DMS153 treated with DMSO at 0.1 percent for 48 hours (cell line): ENCODE data around the gene SEC63.
A peak's percentile ranks its signal among the peaks of the same experiment; 100 is the strongest.
"Not testable (repeated sequence)": the region's sequence is repeated elsewhere in the genome, so short reads cannot be mapped to it uniquely, and the experiment has no call there.

Experiments
- DNase-seq: peaks from one replicate; lab custom pipeline; 2025; ENCODE audit not compliant: unreplicated experiment; lab: John Stamatoyannopoulos, UW

SEC63 gene, protein sequence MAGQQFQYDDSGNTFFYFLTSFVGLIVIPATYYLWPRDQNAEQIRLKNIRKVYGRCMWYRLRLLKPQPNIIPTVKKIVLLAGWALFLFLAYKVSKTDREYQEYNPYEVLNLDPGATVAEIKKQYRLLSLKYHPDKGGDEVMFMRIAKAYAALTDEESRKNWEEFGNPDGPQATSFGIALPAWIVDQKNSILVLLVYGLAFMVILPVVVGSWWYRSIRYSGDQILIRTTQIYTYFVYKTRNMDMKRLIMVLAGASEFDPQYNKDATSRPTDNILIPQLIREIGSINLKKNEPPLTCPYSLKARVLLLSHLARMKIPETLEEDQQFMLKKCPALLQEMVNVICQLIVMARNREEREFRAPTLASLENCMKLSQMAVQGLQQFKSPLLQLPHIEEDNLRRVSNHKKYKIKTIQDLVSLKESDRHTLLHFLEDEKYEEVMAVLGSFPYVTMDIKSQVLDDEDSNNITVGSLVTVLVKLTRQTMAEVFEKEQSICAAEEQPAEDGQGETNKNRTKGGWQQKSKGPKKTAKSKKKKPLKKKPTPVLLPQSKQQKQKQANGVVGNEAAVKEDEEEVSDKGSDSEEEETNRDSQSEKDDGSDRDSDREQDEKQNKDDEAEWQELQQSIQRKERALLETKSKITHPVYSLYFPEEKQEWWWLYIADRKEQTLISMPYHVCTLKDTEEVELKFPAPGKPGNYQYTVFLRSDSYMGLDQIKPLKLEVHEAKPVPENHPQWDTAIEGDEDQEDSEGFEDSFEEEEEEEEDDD

DNA sequence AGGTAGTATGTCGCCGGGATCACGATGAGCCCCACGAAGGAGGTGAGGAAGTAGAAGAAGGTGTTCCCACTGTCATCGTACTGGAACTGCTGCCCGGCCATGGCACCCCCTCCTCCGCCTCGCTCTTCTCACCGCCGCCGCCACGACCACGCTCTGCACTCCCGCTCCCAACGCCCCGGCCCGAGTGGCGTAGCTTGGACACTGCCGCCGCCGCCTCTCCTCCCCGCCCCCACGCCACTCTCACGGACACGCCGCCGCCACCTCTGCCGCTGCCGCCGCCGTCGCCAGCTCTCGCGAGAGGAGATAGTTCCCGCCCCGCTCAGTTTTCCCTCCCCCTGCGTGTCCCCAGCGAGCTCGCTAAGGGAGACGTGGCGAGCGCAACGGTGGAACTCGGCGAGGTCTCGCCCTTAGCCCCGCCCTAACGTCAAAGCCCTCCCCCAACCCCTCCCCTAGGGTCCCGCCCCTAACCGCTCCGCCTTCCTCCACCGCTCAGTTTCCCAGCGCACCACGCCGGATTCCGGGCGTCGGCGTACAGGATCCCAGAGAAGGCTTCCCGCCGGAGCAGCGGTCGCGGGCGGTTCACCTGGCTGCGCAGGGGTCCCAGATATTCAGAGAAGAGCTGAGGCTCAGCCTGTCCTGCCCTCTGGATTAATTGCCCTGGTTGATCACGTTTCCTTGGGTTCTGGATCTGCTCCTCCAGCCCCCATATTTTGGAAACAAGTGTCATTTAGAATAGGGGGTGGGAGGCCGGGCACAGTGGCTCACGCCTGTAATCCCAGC lies at the start of gene SEC63:
TSS of gene SEC63 (minus strand) at position 300 of the 780 bp plus-strand sequence. CDS start at position 101, 199 bp downstream.
- peak; percentile 89 for DNase-seq

DNA sequence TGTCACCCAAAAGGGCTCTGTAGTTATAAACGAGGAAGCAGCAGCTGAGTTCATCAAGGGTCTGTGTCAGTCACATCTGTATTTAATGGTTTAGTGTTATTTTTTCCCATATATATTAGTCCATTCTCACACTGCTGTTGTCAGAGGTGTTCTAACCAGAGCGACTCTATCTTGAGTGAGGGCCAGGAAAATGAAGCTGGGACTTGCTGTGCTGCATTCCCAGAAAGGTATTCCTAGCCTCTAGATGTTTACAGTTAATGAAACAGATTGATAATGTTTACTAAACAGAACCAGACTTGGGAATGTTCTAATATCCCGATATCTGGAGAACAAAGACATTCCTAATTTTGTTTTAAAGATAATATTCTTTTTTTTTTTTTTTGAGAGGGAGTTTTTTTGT lies 48.0 kb upstream of the SEC63 start:
- DNase-seq, result no peak

DNA sequence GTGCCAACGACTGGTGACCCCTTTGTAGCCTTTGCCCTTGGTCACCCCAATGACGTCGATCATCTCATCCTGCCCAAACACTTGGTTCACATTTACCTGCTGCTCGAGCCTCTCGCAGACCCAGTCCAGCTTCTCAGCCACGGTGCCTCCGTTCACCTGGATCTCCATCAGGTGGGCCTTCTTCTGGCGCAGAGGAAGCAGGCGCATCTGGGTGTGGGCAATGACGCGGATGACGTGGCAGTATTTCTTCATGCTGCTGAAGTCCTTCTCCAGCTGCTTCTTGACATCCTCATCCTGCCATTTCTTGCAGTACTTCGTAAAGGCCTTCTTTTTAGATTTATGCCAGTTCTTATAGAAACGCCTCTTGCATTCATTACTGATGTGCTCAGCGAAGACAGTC lies 46.9 kb upstream of the SEC63 start:
- DNase-seq, result no peak

DNA sequence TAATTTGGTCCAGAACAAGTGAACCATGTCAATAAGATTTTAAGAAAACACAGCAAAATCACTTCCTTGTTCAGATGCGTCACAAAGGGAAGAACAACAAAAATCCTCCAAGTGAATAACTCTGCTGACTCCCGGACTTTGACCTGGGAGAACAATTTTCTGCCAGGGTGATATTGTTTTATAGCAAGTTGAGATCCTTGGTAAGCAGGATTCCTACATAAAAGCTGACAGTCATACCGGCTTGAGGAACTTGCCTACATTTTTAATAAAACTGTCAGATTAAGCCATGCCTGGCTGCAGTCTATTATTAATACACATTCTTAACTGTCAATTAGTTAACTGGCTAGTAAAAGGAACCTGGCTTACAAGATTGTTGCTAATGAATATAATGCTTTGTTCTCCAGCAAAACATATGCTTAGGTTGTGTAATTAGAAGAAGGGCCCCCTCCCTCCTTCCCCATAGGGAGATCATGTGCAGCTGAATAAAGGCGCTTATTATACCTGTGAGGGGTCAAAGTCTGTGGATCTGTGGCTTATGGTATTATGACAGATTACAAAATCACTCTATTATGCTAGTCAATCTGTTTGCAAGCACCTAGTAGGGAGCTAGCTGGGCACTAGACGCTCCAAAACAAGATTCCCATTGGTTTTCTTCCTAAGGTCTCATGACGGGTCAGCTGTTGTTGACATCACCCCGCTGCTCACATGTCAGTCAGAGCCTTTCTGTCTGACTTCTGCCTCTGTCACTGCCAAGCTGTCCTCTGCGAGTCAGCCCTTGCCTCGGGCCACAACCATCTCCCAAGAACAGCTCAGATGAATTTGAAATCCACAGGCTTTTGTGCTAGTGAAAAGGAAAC lies 44.6 kb upstream of the SEC63 start:
- no peak for DNase-seq

DNA sequence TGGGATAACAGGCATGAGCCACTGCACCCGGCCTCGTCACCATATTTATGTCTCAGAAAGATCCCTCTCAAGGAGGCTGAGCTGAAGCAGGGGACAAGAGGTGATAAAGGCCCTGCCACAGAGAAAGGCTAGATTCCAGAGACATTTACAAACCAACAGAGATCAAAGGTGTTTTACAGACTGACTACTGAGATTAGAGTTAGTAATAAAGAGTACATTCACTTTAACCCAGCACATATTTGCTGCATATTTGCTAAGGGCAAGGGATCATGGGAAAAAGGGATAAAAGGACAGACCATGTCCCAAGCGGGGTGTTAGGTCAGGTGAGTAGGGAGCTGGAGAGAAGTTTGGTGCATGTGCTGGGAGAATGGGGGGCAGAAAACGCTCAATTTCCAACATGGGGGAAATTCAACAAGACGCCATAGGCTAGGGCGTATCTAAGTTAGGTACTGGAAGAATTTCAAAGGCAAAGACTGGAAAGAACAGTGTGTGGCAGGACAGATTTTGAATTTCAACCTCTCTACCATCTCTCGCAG lies 43.8 kb upstream of the SEC63 start:
- no peak for DNase-seq

DNA sequence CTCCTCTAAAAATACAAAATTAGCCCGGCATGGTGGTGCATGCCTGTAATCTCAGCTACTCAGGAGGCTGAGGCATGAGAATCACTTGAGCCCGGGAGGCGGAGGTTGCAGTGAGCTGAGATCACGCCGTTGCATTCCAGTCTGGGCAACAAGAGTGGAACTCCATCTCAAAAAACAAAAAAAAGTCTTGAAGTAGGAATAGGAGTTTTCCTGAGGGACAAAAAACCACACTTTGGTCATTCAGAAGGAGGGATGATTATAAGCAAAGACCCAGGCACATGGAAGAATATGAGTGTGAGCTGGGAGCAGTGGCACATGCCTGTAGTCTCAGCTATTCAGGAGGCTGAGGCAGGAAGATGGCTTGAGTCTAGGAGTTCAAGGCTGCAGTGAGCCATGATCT lies 42.3 kb upstream of the SEC63 start:
- DNase-seq, result not testable (repeated sequence)

DNA sequence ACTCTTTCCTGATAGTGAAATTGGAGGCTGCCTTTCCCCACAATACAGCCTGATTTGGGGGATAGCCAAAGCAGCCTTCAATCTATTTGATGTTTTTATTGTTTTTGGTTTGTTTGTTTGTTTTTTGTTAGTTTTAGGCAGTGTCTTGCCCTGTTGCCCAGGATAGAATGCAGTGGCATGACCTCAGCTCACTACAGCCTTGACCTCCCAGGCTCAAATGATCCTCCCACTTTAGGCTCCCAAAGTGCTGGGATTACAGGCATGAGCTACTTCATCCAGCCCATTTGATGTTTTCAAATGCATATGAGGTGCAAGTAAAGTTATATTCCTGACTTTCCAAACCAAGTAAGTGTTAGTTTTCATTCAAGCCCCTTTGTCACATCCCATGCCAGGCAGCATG lies 41.3 kb upstream of the SEC63 start:
- no peak for DNase-seq

DNA sequence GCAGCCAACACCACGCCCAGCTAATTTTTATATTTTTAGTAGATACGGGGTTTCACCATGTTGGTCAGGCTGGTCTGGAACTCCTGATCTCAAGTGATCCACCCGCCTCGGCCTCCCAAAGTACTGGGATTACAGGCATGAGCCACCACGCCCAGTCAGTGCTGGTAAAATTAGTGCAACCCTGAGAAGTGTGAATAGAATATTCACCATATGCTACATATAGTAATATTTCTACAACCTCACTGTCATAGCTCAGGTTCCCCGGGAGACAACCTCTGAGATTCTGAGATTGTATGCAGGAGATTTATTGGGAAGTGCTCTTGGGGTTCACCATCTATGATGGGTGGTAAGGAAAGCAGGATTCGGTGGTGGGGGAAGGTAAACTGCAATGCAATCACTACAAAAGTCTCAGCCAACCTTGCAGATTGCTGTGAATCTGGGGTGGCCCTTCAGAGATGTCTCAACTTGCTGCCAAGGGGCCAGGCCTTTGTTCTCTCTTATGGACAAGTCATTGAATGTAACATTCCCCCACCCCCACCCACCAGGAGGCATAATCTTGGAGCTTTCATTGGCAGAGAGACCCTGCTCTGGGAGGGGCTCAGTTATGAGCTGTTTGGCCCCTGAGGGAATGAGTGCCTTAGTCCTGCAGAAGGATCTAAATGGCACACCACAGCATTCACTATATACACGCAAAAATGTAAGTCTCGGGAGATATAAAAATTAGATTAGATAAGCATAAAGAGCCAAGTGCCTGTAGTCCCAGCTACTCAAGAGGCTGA lies 34.0 kb upstream of the SEC63 start:
- no peak for DNase-seq

DNA sequence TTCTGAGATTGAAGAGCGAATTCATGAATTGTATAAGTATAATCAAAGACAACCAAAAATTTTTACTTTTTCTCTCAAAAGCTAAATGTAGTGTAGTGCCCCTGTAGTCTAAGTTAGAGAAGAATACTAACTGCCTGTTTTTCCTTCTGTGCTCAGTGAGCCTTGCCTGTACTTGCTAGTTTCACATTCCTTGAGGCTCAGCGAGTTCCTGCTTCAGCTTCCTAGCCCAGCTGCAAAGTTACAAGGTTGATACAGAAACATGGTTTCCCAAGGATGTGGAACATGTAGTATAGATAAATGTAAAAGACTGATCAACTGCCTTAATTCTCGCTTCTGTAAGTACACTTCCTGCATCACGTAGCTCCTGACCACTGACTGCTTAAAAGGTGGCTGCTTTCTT lies 33.1 kb upstream of the SEC63 start:
- no peak for DNase-seq

DNA sequence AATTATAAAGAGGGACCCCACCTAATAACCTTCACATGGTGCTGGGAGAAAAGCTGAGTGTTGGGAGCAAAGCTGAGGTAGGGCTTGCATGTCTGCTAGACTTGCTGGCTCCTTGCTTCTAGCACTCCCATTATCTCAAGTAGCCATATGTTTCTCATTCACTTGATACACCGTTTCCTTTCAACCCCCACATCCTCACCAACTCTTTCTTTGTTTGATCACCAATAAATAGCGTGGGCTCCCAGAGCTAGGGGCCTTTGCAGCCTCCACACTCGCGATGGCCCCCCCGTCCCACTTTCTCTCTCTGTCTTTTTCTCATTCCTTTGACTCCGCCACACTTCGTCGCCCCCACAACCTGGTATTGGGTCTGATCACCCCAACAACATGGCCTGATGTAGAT lies 32.6 kb upstream of the SEC63 start:
- not testable (repeated sequence) for DNase-seq

DNA sequence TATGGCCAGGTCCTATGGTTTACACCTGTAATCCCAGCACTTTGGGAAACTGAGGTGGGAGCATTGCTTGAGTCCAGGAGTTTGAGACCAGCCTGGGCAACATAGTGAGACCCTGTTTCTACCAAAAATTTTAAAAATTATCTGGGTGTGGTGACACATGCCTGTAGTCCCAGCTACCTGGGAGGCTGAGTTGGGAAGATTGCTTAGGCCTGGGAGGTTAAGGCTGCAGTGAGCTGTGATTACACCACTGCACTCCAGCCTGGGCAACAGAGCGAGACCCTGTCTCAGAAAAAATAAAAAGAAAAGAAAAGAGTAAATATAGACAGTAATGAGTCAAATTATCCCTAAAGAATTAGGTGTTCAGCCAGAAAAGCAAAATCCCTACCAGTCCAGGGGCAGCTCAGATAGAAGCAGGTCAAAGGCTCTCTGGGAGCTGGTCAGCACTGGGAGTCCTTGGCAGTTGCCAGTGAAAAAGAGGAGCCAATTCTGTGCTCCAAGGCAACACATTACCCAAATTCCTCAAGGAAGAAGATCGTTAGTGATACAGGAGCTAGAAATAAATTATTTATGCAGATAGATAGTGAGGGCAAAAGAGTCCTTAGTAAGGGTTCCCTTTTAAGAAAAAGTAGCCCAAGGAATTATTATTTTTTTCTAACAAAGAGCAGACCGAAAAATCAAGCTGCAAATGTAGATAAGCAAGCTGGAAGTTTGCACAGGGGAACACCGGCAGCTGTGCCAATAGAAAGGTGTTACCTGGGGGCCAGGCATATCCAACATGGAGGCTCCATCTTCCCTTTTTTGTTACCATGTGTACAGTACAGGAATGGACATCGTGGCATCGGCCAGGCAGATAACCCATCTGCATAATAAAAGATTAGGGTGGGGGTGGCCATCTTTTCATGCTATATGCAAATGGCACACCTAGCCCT lies 31.4 kb upstream of the SEC63 start:
- no peak for DNase-seq

DNA sequence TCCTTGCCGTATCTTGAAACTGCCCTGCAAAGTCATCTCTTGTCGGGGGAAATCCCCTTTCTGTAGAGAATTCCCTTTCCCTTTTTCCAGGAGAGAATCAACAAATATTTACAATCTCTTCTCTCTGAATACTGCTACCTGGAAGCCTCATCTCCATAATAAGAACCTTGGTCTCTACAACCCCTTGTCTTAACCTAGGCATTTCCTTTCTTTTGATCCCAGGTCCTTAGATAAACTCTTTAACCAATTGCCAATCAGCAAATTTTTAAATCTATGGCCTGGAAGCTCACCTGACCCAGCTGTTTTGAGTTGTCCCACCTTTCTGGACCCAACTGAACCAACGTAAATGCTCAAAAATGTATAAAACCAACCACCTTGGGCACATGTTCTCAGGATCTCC lies 30.6 kb upstream of the SEC63 start:
- DNase-seq, result no peak

DNA sequence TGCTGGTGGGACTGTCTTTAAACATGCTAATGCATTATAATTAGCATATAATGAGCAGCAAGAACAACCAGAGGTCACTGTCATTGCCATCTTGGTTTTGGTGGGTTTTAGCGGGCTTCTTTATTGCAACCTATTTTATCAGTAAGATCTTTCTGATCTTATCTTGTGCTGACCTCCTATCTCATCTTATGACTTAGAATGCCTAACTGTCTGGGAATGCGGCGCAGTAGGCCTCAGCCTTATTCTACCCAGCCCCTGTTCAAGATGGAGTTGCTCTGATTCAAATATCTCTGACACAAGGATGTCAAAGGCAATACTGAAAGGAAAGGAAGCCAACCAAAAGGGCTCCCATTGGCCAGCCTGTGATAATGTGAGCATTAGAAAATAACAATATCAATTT lies 29.8 kb upstream of the SEC63 start:
- DNase-seq, result no peak

DNA sequence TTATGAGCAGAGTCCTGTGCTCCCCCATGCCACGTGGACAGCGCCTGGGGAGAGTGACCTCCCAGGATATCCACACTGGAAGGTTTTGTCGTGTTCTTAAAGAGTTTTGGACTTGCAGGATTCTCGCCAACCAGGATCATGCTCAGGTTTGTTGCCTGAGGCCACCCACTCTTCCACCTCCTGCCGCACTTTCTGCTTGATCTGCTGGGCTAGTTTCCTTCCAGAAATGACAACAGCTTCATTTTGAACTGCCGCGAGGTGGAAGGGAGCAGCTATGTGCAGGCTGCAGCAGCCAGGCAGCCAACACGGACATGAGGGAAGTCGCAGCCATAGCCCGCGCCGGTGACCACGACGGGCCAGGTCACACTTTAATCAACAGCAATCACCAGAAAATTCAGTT lies 27.7 kb upstream of the SEC63 start:
- DNase-seq, result no peak

DNA sequence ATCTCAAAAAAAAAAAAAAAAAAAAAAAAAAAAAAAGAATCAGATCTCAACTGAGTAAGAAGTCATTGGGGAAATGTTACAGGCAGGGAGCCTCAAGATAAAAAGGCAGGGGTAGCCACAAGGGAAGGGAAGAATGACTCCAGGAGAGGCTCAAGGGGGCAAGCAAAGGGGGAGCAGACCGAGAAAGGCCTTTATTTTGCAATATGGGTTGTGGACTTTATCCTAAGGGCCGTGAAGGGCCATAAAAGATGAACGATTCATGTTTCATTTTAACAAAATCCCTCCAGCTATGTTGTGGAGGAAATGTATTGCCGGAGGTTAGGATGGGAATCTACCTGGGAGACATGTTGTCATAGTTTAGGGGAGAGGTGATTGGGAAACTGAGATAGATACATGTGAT lies 25.8 kb upstream of the SEC63 start:
- no peak for DNase-seq

DNA sequence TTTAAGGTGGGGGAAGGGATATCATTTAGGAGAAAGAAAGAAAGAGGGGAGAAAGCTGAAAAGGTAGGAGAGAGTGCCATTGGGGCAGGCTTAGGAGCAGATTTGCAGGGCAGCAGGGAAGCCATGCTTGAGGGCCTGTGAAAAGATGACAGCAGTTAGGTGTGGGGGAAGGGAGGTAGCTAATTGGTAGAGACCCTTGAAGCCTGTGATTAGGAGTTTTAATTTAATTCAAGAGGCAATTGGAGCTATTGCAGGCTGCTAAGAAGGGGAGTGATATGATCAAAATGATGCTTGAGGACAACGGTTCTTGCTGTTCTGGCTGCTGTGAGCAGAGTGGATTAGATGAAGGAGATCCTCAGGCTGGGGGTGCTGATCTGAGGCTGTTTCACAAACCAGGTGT lies 24.5 kb upstream of the SEC63 start:
- no peak for DNase-seq

DNA sequence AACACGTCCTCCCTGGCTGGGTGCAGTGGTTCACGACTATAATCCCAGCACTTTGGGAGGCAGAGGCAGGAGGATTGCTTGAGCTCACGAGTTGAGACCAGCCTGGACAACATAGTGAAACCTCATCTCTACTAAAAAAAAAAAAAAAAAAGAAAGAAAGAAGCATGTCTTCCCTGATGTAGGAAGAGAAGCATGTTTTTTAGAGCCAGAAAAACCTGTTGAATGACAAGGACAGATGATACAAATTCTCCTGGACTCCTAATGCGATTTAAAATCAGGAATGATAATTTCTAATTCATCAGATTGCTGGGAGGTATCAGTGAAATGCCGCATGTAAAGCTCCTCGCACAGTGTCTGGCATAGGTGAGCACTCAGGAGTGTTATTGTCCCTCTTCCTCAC lies 23.7 kb upstream of the SEC63 start:
- DNase-seq, result no peak

DNA sequence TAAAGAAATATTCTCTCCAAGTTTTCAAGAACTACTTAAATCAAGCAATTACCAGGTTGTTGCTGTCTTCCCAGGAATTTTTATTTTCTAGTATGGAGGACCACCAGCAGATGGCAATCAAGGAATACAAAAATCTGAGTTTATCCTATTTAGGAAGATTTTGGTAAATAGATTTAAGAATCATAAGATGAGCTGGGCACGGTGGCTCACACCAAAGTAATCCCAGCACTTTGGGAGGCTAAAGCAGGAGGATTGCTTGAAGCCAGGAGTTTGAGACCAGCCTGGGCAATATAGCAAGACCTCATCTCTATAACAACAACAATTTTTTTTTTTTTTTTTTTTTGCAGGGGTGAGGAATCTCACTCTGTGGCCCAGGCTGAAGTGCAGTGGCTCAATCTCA lies 19.3 kb upstream of the SEC63 start:
- DNase-seq, result no peak
